Astrocyte (in vitro differentiated cells and primary cell): ENCODE data around the gene CYP2U1.

Experiments used
- EZH2 ChIP-seq: IDR thresholded peaks from 2 replicates; pipeline ENCODE4 v1.6.1; 2012; ENCODE audit warnings: mild to moderate bottlenecking, low read length, inconsistent platforms; ENCODE audit not compliant: insufficient read depth
- TF ChIP-seq, protein P1 (sequence below): IDR thresholded peaks from 2 replicates; pipeline ENCODE4 v1.5.1; 2011; ENCODE audit warnings: low read depth, mild to moderate bottlenecking, inconsistent platforms, low read length, moderate library complexity; ENCODE audit not compliant: insufficient read depth

DNA sequence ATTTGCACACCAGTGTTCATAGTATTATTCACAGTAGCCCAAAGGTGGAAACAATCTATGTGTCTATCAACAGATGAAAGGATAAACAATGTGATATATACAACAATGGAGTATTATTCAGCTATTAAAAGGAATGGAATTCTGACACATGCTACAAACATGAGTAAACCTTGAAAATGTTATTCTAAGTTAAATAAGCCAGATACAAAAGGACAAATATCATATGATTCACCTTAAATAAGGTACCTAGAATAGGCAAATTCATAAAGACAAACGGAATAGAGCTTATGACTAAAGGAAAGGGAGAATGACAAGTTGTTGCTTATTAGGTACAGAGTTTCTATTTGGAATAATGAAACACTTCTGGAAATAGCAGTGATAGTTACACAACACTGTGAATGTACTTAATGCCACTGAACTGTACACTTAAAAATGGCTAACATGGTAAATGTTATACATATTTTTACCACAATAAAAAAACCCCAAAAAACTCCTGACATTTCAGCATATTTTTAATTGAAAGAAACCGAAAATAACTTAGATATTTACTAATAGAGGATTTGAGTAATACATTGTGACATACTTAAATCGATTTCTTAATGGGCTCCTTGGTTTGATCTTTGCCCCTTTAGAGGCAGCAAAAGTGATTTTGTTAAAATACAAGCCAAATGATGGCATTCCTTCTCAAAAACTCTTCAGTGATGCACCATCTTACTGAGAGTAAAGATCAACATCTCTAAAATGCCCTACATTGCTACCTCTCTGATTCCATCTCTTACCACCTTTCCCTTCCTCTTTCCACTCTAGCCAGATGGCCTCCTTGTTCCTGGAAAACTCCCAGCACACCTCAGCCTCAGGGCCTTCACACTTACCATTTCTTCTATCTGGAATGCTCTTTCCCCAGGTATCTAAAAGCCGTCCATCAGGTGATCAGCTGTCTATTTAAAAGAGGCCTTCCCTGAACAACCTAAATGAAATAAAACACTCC, 8.6 kb upstream of the CYP2U1 start:
- TF ChIP-seq, protein P1, sequence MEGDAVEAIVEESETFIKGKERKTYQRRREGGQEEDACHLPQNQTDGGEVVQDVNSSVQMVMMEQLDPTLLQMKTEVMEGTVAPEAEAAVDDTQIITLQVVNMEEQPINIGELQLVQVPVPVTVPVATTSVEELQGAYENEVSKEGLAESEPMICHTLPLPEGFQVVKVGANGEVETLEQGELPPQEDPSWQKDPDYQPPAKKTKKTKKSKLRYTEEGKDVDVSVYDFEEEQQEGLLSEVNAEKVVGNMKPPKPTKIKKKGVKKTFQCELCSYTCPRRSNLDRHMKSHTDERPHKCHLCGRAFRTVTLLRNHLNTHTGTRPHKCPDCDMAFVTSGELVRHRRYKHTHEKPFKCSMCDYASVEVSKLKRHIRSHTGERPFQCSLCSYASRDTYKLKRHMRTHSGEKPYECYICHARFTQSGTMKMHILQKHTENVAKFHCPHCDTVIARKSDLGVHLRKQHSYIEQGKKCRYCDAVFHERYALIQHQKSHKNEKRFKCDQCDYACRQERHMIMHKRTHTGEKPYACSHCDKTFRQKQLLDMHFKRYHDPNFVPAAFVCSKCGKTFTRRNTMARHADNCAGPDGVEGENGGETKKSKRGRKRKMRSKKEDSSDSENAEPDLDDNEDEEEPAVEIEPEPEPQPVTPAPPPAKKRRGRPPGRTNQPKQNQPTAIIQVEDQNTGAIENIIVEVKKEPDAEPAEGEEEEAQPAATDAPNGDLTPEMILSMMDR: no peak
- no peak for TF ChIP-seq EZH2
